GM19240 (cell line): ENCODE results near the gene FKBP1B.
A peak's percentile ranks its signal among the peaks of the same experiment; 100 is the strongest.
"Not testable (repeated sequence)": the region's sequence is repeated elsewhere in the genome, so short reads cannot be mapped to it uniquely, and the experiment has no call there.

Experiments
- DNase-seq: peaks from one replicate; pipeline ENCODE4 v3.0.0; 2011; ENCODE audit warnings: low spot score; ENCODE audit not compliant: insufficient read length

FKBP1B gene

DNA sequence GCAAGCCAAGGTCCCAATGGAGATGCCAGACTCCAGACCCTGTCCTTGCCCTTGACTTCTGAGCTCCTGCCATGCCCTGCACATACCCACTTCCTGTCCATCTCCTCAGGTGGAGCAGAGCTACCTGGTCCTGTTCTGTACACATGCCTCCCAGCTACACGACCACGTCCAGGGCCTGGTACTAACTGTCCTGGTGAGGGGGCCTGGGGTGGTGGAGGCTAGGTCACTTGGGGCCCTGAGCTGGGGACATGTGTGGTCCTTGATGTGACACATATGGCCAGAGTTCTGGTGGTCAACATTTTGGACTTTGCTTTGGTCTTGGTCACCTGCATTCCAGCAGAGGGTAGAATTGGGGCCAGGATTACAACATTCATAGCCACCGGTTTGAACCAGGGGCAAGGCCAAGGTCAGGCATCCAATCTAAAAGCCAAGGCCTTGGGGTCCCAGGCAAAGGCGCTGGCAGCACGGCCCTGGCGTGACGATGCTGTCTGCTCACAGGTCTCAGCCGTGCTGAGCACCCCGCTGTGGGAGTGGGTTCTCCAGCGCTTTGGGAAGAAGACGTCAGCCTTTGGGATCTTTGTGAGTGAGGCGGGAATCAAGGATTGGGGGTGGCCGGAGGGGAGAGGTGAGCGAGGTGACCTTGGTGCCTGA, 27.1 kb upstream of the FKBP1B start:
- no peak for DNase-seq

DNA sequence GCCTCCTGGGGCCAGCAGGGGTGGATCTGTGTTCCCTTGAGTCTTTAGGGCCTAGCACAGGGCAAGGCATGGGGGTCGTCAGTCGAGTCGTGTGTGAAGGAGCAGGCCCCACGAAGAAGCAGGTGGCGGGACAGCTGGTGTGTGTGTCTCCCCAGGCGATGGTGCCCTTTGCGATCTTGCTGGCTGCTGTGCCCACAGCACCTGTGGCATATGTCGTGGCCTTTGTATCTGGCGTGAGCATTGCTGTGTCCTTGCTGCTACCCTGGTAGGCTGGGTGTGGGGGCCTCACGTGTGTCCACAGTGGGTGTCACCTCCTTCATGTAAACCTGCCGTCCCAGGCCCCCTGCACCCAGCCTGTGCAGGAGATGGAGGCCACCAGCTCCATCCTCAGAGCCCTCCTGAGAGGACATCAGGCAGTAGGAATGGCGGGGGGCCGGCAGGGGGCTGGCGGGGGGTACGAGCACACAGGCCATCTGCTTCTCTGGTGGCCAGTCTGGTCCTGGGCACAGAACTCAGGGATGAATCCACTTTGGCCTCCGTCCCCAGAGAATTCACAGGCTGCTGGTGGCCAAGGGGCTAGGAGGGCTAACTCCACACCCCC, 26.5 kb upstream of the FKBP1B start:
- no peak for DNase-seq

DNA sequence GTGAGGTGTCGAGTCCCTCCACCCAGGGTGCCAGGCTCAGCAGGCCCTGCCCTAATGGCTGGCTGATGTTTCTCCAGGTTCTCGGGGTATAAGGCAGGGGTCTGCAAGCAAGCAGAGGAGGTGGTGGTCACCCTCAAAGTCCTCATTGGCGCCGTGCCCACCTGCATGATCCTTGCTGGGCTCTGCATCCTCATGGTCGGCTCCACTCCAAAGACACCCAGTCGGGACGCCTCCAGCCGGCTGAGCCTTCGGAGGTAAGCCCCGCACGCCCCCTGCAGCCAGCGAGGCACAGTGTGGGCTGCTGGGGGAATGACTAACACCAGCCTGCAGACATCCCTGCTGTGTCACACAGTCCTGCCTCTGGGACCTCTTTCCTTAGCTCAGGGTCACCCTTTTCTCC, 25.5 kb upstream of the FKBP1B start:
- no peak for DNase-seq

DNA sequence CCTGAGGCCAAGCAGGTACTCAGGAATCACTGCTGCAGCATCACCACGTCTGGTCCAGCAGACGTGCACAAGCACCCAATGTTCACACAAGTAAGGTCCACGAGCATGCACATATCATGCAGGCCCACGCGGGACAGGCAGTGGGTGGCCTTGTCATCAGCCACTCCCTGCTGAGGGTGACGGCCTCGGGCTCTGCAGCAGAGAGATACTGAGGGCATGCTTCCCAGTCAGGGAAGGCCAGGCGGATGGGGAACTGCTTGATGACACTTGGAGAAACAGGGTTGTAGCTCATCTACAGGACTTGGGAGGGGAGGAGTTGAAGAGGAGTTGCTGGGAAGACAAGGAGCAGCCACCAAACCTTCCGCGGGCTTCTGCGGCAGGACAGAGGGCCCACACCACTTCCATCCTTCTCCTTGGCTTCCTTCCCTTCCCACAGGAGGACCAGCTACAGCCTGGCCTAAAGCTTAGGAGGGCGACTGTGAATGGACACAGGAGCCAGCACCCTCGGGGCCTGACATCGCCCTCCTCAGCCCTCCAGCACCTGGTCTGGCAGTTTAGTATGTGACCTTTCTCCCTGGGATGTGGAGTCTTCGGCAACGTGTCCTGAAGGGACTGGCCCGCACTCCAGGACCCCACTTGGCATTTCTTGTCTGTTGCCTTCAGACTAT, 24.4 kb upstream of the FKBP1B start:
- DNase-seq = no peak

DNA sequence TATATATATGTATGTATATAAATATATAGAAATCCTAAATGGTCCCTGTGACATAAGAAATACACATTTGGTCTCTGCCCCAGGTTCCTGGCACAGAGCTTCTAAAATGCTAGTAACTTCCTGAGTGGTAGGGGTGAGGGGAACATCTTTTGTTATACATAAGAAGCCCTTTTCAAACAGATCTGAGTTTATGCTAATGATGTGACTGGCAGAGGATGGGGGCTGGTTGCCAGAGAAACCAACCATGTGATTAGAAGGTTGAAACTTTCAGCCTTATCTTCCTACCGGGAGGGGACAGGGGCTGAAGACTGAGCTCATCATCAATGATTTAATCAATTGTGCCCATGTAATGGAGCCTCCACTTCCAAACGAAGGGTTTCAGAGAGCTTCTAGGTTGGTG, 23.3 kb upstream of the FKBP1B start:
- DNase-seq = no peak

DNA sequence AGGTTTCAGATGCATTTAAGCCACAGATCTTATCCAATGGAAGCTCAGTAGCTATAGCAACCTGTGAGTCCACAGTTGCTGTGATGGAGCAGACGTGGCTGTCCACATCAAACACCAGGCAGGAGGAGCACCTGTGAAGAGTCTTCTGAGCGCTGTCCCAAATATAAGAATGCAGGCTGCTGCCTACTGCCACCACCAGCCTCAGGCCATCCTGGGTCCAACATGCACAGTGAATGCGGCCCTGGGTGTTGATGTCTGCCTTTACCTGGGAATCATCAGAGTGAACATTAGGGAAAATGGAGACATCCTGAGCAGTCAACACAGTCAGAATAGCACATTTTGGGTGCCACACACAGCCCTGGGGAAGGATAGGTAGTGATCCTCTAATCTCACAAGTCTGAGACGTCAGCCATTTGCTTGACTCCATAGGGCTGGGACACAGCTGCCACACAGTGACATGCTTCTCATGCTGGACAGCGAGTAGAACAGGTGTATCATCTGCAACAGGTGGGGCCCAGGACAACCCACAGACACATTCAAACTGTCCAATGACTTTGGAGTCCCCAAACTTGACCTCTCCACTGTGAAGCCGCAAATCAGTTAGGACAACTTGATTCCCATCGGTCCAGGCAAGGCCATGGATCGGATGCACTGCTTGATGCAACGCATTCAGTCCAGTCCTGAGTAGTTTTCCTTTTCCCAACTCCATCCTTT, 10.6 kb upstream of the FKBP1B start:
- DNase-seq = no peak

DNA sequence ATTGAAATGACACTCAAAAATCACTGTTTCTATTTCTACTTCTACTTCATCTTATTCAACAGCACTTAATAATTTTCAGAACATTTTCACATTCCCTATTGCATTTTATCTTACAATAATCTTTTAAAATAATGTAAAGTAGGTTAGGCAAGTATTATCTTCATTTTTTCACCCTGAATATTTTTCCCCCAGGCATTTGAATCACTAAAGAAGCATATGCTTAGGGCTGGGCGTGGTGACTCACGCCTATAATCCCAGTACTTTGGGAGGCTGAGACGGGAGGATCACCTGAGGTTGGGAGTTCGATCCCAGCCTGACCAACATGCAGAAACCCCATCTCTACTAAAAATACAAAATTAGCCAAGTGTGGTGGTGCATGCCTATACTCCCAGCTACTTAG, 9.0 kb upstream of the FKBP1B start:
- no peak for DNase-seq

DNA sequence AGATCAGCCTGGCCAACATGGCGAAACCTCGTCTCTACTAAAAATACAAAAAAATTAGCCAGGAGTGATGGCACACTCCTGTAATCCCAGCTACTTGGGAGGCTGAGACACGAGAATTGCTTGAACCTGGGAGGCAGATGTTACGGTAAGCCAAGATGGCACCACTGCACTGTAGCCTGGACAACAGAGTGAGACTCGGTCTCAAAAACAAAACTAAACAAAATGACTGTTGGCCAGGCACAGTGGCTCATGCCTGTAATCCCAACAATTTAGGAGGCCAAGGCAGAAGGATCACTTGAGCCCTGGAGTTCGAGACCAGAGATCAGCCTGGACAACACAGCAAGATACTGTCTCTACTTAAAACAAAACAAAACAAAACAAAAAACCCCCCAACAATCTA, 6.4 kb upstream of the FKBP1B start:
- not testable (repeated sequence) for DNase-seq

DNA sequence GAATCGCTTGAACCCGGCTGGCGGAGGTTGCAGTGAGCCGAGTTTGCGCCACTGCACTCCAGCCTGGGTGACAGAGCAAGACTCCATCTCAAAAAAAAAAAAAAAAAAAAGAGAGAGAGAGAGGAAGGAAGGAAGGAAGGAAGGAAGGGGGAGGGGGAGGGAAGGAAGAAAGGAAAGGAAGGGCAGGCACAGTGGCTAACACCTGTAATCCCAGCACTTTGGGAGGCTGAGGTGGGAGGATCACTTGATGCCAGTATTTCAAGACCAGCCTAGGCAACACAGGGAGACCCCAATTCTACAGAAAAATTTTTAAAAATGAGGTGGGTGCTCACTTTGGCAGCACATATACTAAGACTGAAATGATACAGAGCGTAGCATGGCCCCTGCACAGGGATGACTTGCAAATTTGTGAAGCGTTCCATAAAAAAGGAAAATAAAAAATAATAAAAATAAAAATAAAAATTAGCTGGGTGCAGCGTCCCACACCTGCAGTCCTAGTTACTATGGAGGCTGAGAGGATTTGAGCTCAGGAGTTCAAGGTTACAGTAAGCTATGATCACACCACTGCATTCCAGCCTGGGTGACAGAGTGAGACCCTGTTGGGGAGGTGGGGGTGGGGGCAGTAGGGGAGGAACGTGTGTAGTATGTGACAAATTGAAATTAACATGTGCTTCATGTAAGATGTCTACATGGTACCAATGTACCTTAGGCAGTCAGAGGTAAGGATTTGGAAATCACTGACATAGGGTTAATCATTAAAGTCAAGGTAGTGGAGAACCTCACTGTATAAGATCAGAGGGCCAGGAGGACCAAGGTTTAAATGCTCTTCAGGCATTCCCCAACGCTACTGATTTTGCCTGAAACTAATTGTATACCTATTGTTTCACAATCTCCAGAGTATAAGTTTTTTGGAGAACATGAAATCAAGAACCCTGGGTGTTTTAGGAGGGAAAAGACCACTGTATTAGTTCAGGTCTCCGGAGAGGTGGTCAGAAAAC, 3.7 kb upstream of the FKBP1B start:
- DNase-seq = no peak

DNA sequence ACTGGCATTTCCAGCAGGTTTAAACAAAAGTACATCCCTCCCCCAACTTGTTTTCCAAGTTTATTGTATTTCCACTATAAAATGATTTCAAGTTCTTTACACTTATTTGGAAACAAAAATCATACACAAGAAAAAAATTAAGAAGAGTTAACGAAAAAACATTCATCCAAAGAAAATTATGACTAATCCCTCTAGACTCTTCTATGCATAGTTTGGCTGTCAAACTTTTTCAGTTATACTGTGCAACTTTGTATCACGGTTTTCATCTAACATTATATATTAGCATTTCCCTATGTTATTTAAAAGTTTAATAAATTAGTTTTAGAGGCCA, 3.0 kb upstream of the FKBP1B start:
- no peak for DNase-seq

DNA sequence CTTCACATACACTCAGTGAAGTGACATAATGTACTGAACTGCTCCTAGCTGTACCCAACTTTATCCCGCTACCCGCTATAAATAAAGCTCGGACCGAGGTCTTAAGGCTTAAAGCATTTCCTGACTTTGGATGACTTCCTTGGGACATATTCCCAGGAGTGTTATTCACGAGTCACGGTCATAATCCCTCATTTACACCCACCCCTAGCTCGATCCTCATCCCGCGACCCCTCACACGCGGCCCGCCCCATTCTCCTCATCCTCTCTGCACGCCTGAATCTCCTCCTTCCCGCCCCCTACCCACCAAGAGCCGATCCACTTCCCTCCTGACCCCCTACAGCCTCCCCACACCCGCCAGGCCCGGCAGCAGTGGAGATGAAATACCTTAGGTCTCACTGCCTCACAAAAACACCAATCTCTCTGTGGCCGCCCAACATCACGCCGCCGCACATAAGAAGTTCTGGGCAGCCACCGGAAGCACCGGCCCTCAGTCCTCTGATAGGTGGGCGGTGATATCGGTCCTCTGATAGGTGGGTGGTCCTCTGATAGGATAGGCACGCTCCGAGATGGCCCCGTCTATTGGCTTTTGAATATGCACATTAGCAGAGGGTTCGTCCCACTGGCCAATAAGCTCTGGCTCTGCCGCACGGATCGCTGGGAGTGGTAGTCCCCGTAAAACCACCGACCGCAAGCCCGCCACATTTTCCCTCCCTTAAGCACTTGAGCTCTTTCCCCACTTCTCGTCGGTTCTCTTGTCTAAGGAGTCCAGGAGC, 2.4 kb upstream of the FKBP1B start, which contains the start of gene WDCP:
Gene WDCP (minus strand): TSS at position 462 of the 773 bp plus-strand sequence. CDS start 7,897 bp downstream, outside the sequence.
- DNase-seq = peak; percentile 81

DNA sequence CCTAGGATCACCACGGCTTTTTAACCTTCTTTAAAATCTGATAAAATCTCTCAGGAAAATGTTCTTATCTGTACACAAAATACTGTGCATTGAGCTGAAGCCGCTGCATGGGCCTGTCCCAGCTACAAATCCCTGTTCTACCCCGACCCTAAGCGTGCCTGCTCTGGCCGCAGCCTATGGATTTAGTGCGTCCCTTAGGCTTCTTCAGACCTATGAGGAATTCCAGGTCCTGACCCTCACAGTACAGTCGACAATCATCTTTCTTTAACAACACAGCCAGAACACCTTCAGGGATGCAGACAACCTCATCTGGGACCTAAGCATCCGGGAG, 1.9 kb upstream of the FKBP1B start:
- no peak for DNase-seq

DNA sequence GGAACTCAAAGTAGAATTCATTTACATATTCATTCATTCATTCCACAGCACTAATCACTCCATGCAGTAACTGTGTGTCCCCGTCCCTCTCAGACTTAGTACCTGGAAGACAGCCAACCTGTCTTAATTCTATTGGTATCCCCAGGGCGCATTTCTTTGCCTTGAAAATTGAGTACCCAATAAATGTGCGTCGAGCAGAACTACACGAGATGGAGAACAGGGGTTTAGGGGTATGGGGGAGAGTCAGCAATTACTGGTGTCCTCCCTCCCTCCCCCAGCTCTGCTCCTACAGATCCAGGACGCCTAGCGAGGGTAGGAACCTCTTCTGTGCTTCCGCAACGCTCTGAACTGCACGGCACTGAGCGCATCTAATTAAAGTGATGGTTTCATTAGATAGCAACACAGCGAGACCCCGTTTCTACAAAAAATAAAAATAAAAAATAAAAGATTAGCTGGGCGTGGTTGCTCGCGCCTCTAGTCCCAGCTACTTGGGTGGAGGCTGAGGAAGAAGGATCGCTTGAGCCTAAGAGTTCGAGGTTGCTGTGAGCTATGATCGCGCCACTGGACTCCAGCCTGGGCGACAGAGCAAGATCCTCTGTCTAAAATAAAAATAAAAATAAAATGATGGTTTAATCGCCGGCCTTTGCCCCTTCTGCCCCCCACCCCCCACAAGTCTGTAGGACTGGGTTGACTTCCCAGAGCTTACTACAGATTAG, 614 bp upstream of the FKBP1B start:
- no peak for DNase-seq

DNA sequence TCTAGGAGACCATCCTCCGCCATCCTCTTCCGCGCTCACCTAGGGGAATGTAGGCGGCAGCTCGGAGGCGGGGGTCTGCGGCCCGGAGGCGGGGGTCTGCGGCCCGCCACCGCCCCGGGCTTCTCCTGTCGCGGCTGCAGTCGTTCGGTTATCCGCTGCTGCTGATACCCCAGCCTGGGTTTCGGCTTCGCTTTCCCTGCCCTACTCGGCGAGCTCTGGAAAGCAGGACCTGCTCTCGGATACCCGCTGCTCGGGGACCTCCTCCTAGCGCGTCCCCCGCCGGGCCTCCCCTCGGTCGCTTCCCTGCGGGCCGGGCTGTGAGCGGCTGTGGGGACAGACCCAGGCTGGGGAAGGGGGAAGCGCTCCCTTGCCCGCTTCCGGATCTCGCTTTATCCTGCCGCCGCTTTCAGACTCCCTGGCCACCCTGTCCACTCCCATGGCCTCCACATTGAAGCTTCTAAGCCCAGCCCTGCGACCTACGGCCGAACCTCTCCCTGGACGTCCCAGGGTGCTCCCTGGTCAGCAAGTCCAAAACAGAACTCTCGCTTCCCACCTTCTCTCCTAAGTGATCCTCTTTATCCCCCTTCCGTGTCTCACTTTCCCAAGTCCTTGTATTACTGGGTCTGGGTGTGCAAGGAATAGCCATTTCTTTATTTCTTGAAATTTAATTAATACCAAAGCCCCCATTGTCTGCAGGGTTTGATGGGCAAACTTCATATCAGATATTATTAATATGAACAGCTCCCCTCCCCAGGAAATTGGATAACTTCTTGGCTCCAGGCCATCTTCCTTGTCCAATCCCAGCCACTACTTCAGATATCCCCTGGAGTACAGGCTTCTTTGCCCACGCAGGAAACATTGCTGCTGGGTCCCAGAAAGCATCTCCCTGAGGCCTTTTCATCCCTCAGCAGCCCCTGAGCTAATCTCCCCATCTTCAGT, 769 bp downstream of the FKBP1B start:
- no peak for DNase-seq

DNA sequence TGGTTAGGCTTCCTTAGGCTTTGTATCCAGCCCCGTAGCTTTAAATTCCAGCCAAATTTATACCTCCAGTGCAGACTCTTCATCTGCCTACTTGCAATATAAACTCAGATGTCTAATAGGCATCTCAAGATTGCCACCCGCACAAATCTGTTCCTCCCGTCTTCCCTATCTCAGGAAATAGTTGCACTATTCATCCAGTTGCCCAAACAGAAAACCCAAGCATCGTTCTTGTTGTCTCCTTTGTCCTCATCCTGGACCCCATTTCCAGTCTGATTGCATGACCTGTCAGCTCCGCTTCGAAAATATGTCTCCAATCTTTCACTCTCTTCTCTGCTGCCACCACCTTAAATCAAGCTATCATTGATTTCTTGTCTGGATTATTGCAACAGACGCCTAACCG, 2.3 kb downstream of the FKBP1B start:
- no peak for DNase-seq

DNA sequence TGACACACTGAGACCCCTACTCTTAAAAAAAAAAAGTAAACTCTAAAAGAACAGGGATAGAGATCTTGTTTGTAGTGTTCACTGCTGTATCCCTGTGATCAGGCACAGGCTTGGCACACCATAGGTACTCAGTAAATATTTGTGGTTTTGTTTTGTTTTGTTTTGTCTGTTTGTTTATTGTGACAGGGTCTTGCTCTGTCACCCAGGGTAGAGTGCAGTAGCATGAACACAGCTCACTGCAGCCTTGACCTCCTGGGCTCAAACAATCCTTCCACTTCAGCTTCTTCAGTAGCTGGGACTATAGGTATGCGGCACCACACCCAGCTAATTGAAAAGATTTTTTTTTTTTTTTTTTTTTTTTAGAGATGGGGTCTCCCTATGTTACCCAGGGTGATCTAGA, 3.4 kb downstream of the FKBP1B start:
- no peak for DNase-seq

DNA sequence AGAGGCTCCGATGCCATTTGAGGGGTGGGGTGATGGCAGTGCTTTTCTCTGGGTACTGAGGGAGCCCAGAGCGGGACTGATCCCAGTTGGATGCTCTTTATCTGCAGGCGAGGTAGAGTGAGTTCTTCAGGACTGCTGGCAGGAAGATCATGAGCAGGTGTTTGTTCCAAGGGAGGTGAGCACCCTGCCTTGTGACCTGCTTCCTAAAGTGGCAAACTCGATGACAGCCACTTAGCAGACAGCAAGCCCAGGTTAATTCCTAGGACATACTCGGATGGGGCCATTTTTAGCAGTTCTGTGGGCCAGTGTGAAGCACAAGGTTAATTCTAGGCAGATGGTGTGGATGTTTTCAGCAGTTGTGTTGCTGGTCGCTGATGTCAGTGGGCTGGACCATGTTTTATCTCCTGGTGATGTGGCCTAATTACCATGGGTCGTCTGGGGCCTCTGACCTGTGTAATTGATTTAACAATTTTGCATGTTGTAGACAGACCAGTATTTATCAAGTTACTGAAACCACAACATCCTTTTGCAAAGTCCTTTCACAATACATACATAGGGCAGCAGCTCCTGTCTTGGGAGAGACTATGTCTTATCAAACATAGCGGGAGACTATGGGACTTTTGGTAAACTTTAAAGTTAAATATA, 4.9 kb downstream of the FKBP1B start:
- DNase-seq = no peak

DNA sequence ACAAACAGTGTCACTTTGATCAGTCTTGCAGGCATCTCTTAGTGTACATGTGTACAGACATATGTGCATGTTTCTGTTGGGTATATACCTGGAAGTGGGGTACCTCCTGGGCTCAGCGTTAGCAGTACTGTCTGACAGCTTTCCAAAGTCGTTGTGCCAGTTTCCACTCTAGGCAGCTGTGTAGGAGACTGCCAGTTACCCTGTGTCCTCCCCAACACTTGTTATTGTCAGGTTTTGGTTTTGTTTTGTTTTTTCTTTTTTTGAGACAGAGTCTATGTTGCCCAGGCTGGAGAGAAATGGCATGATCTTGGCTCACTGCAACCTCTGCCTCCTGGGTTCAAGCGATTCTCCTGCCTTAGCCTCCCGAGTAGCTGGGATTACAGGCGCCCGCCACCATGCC, 6.2 kb downstream of the FKBP1B start:
- no peak for DNase-seq
